ENCODE measurements around the gene FBXO34. TPM values are rescaled to one million over a fixed set of nuclear protein-coding genes. Genes with fewer than 3 reads are reported as not detected.

Gene FBXO34
- total and polyA plus RNA-seq, 5 experiments from 2014 or later = 16.8 to 25.5 (median 23.1) TPM

- DNase-seq (no peak), ATAC-seq (no peak)
- peaks cover 28 to 81% (median 67%) of the 10 kb centered on the region in 4 donors for H3K4me1 Mint-ChIP-seq
- H3K27ac Mint-ChIP-seq = peak overlapping the region in 3 of 10 donors; percentile 7 to 67 (median 13)
- H3K36me3 Mint-ChIP-seq = peaks cover 0 to 5% (median 0%) of the 10 kb centered on the region in 3 donors
- POLR2A ChIA-PET = no interaction called here
- peak overlapping the region in 2 of 10 donors; percentile 2 to 14 for H3K4me3 Mint-ChIP-seq
- H3K9me3 Mint-ChIP-seq = no peaks in the 10 kb centered on the region
- no peaks in the 10 kb centered on the region for H3K27me3 Mint-ChIP-seq
These were observed 5.5 kb downstream of the FBXO34 start for GRCh38 chr14:55276736-55277135.

- peak; percentile 73 to 74 for ATAC-seq
- POLR2A ChIA-PET = no interaction called here
- no peaks in the 10 kb centered on the region for H3K9me3 Mint-ChIP-seq
- H3K36me3 Mint-ChIP-seq = peaks cover 0 to 7% (median 0%) of the 10 kb centered on the region in 3 donors
- no peaks in the 10 kb centered on the region for H3K27me3 Mint-ChIP-seq
- peaks cover 23 to 80% (median 67%) of the 10 kb centered on the region in 4 donors for H3K4me1 Mint-ChIP-seq
- H3K27ac Mint-ChIP-seq = peak overlapping the region; percentile 8 to 86 (median 65)
- H3K4me3 Mint-ChIP-seq = peak overlapping the region; percentile 1 to 69 (median 40)
- DNase-seq = peak in 2 of 10 donors; percentile 6 to 13
These were observed 6.9 kb downstream of the FBXO34 start for GRCh38 chr14:55277972-55278740.

GRCh38 chr14:55279384-55279783 is 8.2 kb downstream of the FBXO34 start:
- POLR2A ChIA-PET = no interaction called here
- DNase-seq (no peak), ATAC-seq (no peak)
- H3K27ac Mint-ChIP-seq = peak overlapping the region in 2 of 10 donors; percentile 2 to 8
- peaks cover 18 to 68% (median 57%) of the 10 kb centered on the region in 4 donors for H3K4me1 Mint-ChIP-seq
- H3K4me3 Mint-ChIP-seq = no peak overlapping the region
- H3K9me3 Mint-ChIP-seq = no peaks in the 10 kb centered on the region
- no peaks in the 10 kb centered on the region for H3K27me3 Mint-ChIP-seq
- H3K36me3 Mint-ChIP-seq = peaks cover 0 to 7% (median 0%) of the 10 kb centered on the region in 3 donors

- no peaks in the 10 kb centered on the region for H3K27me3 Mint-ChIP-seq
- DNase-seq = no peak
- no peak overlapping the region for H3K4me3 Mint-ChIP-seq
- POLR2A ChIA-PET = interaction anchor here (0.6 kb wide), 1 partner anchor 9 kb away, joined by 3 read pairs; no protein-coding TSS in a partner anchor
- H3K4me1 Mint-ChIP-seq = peaks cover 18 to 69% (median 54%) of the 10 kb centered on the region in 4 donors
- no peak for ATAC-seq
- H3K27ac Mint-ChIP-seq = peak overlapping the region in 1 of 10 donors; percentile 8
- no peaks in the 10 kb centered on the region for H3K9me3 Mint-ChIP-seq
- peaks cover 0 to 13% (median 0%) of the 10 kb centered on the region in 3 donors for H3K36me3 Mint-ChIP-seq
These were observed 10.2 kb downstream of the FBXO34 start for GRCh38 chr14:55281316-55281839.

GRCh38 chr14:55285048-55285652 is 13.9 kb downstream of the FBXO34 start:
- peaks cover 10 to 56% (median 34%) of the 10 kb centered on the region in 4 donors for H3K4me1 Mint-ChIP-seq
- POLR2A ChIA-PET = interaction anchor here (0.7 kb wide), 1 partner anchor 808 kb away, joined by 3 read pairs; no protein-coding TSS in a partner anchor
- H3K27ac Mint-ChIP-seq = no peak overlapping the region

GRCh38 chr14:55288439-55288838 is 17.2 kb downstream of the FBXO34 start:
- POLR2A ChIA-PET = no interaction called here

More at GRCh38 chr14:55285048-55285652, 13.9 kb downstream of the FBXO34 start:
- H3K4me3 Mint-ChIP-seq = no peak overlapping the region
- H3K27me3 Mint-ChIP-seq = no peaks in the 10 kb centered on the region
- peaks cover 0 to 11% (median 0%) of the 10 kb centered on the region in 3 donors for H3K36me3 Mint-ChIP-seq
- DNase-seq (no peak), ATAC-seq (no peak)
- H3K9me3 Mint-ChIP-seq = no peaks in the 10 kb centered on the region

GRCh38 chr14:55291480-55292081 is 20.4 kb downstream of the FBXO34 start:
- POLR2A ChIA-PET = no interaction called here
- Mint-ChIP-seq H3K36me3 (no peaks in the 10 kb centered on the region), H3K9me3 (no peaks in the 10 kb centered on the region), H3K4me3 (no peak overlapping the region), H3K27ac (peak overlapping the region in 2 of 10 donors; percentile 43 to 60), H3K27me3 (no peaks in the 10 kb centered on the region), H3K4me1 (peaks cover 9 to 59% (median 33%) of the 10 kb centered on the region in 4 donors)
- DNase-seq (no peak), ATAC-seq (no peak)

More at GRCh38 chr14:55288439-55288838, 17.2 kb downstream of the FBXO34 start:
- Mint-ChIP-seq H3K4me3 (no peak overlapping the region), H3K36me3 (peaks cover 0 to 6% (median 0%) of the 10 kb centered on the region in 3 donors), H3K27me3 (no peaks in the 10 kb centered on the region), H3K27ac (peak overlapping the region in 2 of 10 donors; percentile 57 to 80), H3K4me1 (peaks cover 5 to 59% (median 22%) of the 10 kb centered on the region in 4 donors), H3K9me3 (no peaks in the 10 kb centered on the region)
- ATAC-seq (no peak), DNase-seq (no peak)

GRCh38 chr14:55294603-55295002 is 23.4 kb downstream of the FBXO34 start:
- Mint-ChIP-seq H3K4me3 (peak overlapping the region in 2 of 10 donors; percentile 0 to 39), H3K36me3 (peaks cover 0 to 13% (median 12%) of the 10 kb centered on the region in 3 donors), H3K9me3 (no peaks in the 10 kb centered on the region), H3K27me3 (no peaks in the 10 kb centered on the region), H3K4me1 (peaks cover 9 to 56% (median 41%) of the 10 kb centered on the region in 4 donors), H3K27ac (peak overlapping the region in 3 of 10 donors; percentile 21 to 70 (median 48))
- peak; percentile 56 to 59 for ATAC-seq
- peak in 1 of 10 donors; percentile 14 for DNase-seq
- POLR2A ChIA-PET = no interaction called here

GRCh38 chr14:55297611-55298499 is 26.6 kb downstream of the FBXO34 start:
- POLR2A ChIA-PET = no interaction called here
- no peak for ATAC-seq
- Mint-ChIP-seq H3K4me1 (peaks cover 18 to 60% (median 50%) of the 10 kb centered on the region in 4 donors), H3K4me3 (no peak overlapping the region), H3K9me3 (no peaks in the 10 kb centered on the region), H3K27me3 (no peaks in the 10 kb centered on the region), H3K36me3 (peaks cover 0 to 19% (median 12%) of the 10 kb centered on the region in 3 donors), H3K27ac (no peak overlapping the region)
- DNase-seq = no peak

- ATAC-seq = no peak
- no peak overlapping the region for H3K27ac Mint-ChIP-seq
- H3K9me3 Mint-ChIP-seq = no peaks in the 10 kb centered on the region
- peaks cover 0 to 19% (median 12%) of the 10 kb centered on the region in 3 donors for H3K36me3 Mint-ChIP-seq
- H3K4me1 Mint-ChIP-seq = peaks cover 18 to 60% (median 51%) of the 10 kb centered on the region in 4 donors
- H3K27me3 Mint-ChIP-seq = no peaks in the 10 kb centered on the region
- POLR2A ChIA-PET = no interaction called here
- DNase-seq = no peak
- H3K4me3 Mint-ChIP-seq = no peak overlapping the region
These were observed 27.2 kb downstream of the FBXO34 start for GRCh38 chr14:55298500-55298822.

- no peaks in the 10 kb centered on the region for H3K9me3 Mint-ChIP-seq
- peak overlapping the region in 1 of 10 donors; percentile 17 for H3K27ac Mint-ChIP-seq
These were observed 30.4 kb downstream of the FBXO34 start for GRCh38 chr14:55301437-55302121.

More at GRCh38 chr14:55301437-55302121, 30.4 kb downstream of the FBXO34 start:
- Mint-ChIP-seq H3K4me3 (no peak overlapping the region), H3K27me3 (no peaks in the 10 kb centered on the region), H3K36me3 (peaks cover 0 to 19% (median 12%) of the 10 kb centered on the region in 3 donors), H3K4me1 (peaks cover 17 to 63% (median 44%) of the 10 kb centered on the region in 4 donors)
- POLR2A ChIA-PET = interaction anchor here (0.7 kb wide), 1 partner anchor 926 kb away, joined by 5 read pairs; no protein-coding TSS in a partner anchor
- no peak for DNase-seq
- ATAC-seq = no peak
